Nephron progenitor cell (in vitro differentiated cells): ENCODE results near the gene CYP4V2.

Experiments
- DNase-seq: peaks from one replicate; pipeline ENCODE4 v3.0.0; 2021
- H3K27ac Mint-ChIP-seq: 2 replicates; pipeline ENCODE4 v1.8.0; 2021; ENCODE audit warnings: mild to moderate bottlenecking, moderate library complexity, mixed read lengths
- H3K27me3 Mint-ChIP-seq: 2 replicates; pipeline ENCODE4 v1.8.0; 2021; ENCODE audit warnings: mild to moderate bottlenecking, low read depth, mixed read lengths; ENCODE audit not compliant: poor library complexity
- H3K36me3 Mint-ChIP-seq: 2 replicates; pipeline ENCODE4 v1.8.0; 2021; ENCODE audit warnings: low read depth, mixed read lengths
- H3K4me1 Mint-ChIP-seq: 2 replicates; pipeline ENCODE4 v1.8.0; 2021; ENCODE audit warnings: mixed read lengths
- H3K4me3 Mint-ChIP-seq: 2 replicates; pipeline ENCODE4 v1.8.0; 2021; ENCODE audit warnings: mild to moderate bottlenecking, moderate library complexity, mixed read lengths
- H3K9me3 Mint-ChIP-seq: 2 replicates; pipeline ENCODE4 v1.8.0; 2021; ENCODE audit warnings: mild to moderate bottlenecking, moderate library complexity, mixed read lengths
- TF ChIP-seq, protein P1 (sequence below): fragments of 200-600 bp; sonication (generic); IDR thresholded peaks from 2 replicates; pipeline ENCODE4 v1.5.0; 2021; ENCODE audit warnings: antibody characterized with exemption

The CYP4V2 gene

DNA sequence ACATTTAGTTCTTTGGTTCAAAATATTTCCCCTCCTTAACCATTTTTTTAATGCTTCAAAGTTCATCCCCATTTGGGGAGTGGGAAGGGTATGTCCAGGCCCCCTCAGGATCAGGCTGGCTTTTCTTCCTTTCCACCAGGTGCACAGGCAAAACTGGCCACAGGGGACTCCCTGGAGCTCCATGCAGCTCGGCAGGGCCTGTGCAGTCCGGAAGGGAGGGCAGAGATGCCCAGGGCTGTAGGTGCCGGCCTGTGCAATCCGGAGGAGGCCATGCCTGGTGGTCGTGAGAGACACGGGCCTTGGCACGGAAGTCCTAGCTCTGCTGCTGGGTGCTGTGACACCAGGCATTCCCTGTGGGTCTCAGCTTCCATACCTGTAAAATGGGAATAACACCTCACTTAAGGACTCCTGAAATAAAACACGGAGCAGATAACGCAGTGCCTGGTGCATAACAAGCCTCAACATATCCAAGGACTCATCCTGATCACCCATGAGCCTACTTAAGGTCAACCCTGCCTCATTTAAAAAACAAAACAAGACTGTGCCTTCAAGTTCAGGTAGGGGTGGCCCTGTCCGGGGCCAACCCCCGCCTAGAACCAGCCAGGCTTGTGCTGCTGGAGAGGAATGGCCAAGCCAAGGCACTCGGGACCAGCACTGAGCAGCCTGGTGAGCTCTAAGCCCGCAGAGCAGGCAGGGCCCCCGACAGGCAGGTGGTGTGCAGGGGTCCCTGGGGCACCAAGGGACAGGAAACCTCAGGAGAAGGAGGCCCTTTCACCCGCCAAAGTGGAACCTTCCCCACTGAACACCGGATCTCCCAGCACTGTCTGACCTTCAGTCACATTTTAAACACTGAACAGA lies 21.2 kb upstream of the CYP4V2 start:
- Mint-ChIP-seq H3K27me3 (peaks cover under 1% of the 10 kb centered on the region), H3K9me3 (no peaks in the 10 kb centered on the region), H3K27ac (no peak overlapping the region), H3K4me3 (no peak overlapping the region), H3K36me3 (no peaks in the 10 kb centered on the region), H3K4me1 (peaks cover 8% of the 10 kb centered on the region)
- no peak for DNase-seq
- TF ChIP-seq, protein P1, sequence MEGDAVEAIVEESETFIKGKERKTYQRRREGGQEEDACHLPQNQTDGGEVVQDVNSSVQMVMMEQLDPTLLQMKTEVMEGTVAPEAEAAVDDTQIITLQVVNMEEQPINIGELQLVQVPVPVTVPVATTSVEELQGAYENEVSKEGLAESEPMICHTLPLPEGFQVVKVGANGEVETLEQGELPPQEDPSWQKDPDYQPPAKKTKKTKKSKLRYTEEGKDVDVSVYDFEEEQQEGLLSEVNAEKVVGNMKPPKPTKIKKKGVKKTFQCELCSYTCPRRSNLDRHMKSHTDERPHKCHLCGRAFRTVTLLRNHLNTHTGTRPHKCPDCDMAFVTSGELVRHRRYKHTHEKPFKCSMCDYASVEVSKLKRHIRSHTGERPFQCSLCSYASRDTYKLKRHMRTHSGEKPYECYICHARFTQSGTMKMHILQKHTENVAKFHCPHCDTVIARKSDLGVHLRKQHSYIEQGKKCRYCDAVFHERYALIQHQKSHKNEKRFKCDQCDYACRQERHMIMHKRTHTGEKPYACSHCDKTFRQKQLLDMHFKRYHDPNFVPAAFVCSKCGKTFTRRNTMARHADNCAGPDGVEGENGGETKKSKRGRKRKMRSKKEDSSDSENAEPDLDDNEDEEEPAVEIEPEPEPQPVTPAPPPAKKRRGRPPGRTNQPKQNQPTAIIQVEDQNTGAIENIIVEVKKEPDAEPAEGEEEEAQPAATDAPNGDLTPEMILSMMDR = peak; percentile 16

DNA sequence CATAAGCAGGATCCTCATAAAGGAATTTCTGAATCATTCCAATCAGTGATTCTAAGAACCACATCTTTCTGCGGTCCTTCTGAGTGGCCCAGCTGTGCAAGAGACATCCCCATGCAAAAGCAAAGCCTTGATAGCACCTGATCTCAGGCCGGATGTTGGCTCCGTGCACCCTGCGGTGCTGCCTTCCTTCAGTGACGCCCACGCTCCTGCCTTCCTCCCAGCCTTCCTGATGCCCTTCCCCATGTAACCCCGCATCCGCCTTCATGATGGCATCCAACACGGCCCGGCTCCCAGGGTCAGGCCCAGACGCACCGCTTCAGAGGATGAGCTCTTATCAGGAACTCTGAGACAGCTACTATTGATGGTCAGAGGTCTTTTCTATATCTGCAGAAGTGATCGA lies 20.4 kb upstream of the CYP4V2 start:
- H3K4me1 Mint-ChIP-seq = peaks cover 8% of the 10 kb centered on the region
- H3K36me3 Mint-ChIP-seq = no peaks in the 10 kb centered on the region
- no peak for DNase-seq
- H3K9me3 Mint-ChIP-seq = no peaks in the 10 kb centered on the region
- no peak overlapping the region for H3K4me3 Mint-ChIP-seq
- no peaks in the 10 kb centered on the region for H3K27me3 Mint-ChIP-seq
- TF ChIP-seq, protein P1 = no peak
- no peak overlapping the region for H3K27ac Mint-ChIP-seq

DNA sequence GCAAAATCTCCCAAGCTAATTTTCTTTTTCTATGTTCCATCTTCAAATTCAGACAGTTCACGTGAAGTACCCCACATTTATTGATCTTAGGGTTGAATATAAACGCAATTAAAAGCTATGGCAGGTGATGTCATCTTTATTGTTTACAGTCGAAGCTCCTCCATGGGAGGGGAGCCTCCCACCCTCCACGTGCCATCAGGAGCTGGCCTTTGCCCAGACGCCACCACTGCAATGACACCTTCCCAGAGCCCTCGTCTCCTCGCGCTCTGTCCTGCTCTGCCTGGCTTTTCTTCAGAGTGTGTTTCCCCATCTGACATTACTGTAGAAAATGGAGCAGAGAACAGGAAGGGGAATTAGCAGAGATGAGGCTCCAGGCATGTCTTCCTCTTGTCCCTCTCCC lies 18.8 kb upstream of the CYP4V2 start:
- Mint-ChIP-seq H3K9me3 (no peaks in the 10 kb centered on the region), H3K36me3 (no peaks in the 10 kb centered on the region), H3K27ac (no peak overlapping the region), H3K4me1 (peaks cover 8% of the 10 kb centered on the region), H3K4me3 (no peak overlapping the region), H3K27me3 (no peaks in the 10 kb centered on the region)
- TF ChIP-seq, protein P1 = no peak
- no peak for DNase-seq

DNA sequence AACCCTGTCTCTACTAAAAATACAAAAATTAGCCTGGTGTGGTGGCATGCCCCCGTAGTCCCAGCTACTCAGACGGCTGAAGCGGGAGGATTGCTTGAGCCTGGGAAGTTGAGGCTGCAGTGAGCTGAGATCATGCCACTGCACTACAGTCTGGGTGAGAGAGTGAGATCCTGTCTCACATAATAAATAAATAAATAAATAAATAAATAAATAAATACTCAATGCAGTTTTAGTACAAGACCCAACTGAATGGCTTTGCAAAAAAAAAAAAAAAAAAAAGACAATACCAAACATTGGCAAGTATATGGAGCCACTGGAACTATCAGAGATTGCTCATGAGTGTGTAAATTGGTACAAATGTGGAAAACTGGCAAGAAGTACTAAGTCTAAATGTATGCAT lies 3.3 kb upstream of the CYP4V2 start:
- Mint-ChIP-seq H3K9me3 (peaks cover 21% of the 10 kb centered on the region), H3K4me1 (peaks cover 29% of the 10 kb centered on the region), H3K4me3 (no peak overlapping the region), H3K27me3 (peaks cover 2% of the 10 kb centered on the region), H3K36me3 (peaks cover 7% of the 10 kb centered on the region), H3K27ac (no peak overlapping the region)
- DNase-seq = no peak
- TF ChIP-seq, protein P1 = no peak

DNA sequence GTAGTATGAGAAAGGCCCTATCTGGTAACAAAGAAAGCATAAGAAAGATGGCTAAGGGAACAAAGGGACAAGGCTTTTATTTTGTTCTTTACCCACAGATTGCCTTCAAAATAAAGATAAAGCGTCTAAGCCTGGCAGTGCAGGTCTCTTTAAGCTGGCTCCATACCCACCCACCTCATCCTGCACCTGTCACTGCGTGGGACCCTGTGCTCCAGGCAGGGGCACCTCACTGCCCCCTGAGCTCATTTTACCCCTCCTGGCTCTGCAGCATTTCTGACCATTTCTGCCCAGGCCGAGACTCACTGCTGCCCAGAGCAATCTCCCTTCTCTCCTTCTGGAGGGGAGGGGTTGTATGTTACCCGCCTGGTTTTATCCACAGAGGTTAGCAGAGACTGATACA lies 1.7 kb upstream of the CYP4V2 start:
- Mint-ChIP-seq H3K27ac (no peak overlapping the region), H3K36me3 (peaks cover 6% of the 10 kb centered on the region), H3K9me3 (peaks cover 9% of the 10 kb centered on the region), H3K4me3 (peak overlapping the region; percentile 89), H3K4me1 (peaks cover 32% of the 10 kb centered on the region), H3K27me3 (peaks cover 2% of the 10 kb centered on the region)
- TF ChIP-seq, protein P1 = no peak
- no peak for DNase-seq
